MCF 10A (cell line): ENCODE data around the gene TMEM150A. TPM values are rescaled to one million over a fixed set of nuclear protein-coding genes. Genes with fewer than 3 reads are reported as not detected.
A peak's percentile ranks its signal among the peaks of the same experiment; 100 is the strongest.
"Not testable (repeated sequence)": the region's sequence is repeated elsewhere in the genome, so short reads cannot be mapped to it uniquely, and the experiment has no call there.

Experiments
- BruUV-seq: library from RNA; stranded (reverse); fragments of 400-500 nt; replicated peaks from 2 replicates; lab custom pipeline; 2021; lab: Mats Ljungman, UMichigan
- CTCF ChIA-PET: fragments of 300-600 bp; sonication (Branson Sonifier 250); formaldehyde crosslinking; extraction: SDS; loops from one replicate; lab custom pipeline; 2021; ENCODE audit warnings: antibody characterized with exemption, inconsistent platforms; lab: Yijun Ruan, JAX
- POLR2A ChIA-PET: fragments of 300-600, 350-650 bp; sonication (Branson Sonifier 250); formaldehyde crosslinking; extraction: SDS; loops from one replicate; lab custom pipeline; 2020; ENCODE audit warnings: antibody characterized with exemption, inconsistent platforms; lab: Yijun Ruan, JAX
- DNase-seq: peaks from one replicate; pipeline ENCODE4 v3.0.0-alpha.2; 2018; ENCODE audit not compliant: unreplicated experiment
- H3K27ac Mint-ChIP-seq: one replicate; pipeline ENCODE4 v1.8.0; 2022; ENCODE audit warnings: mild to moderate bottlenecking, low read depth, mixed read lengths; ENCODE audit not compliant: unreplicated experiment
- H3K27me3 Mint-ChIP-seq: one replicate; pipeline ENCODE4 v1.8.0; 2022; ENCODE audit warnings: mixed read lengths; ENCODE audit not compliant: insufficient read depth, unreplicated experiment
- H3K36me3 Mint-ChIP-seq: one replicate; pipeline ENCODE4 v1.8.0; 2022; ENCODE audit warnings: mild to moderate bottlenecking, moderate library complexity, mixed read lengths; ENCODE audit not compliant: insufficient read depth, unreplicated experiment
- H3K4me1 Mint-ChIP-seq: one replicate; pipeline ENCODE4 v1.8.0; 2022; ENCODE audit warnings: mixed read lengths; ENCODE audit not compliant: insufficient read depth, unreplicated experiment
- H3K4me3 Mint-ChIP-seq: one replicate; pipeline ENCODE4 v1.8.0; 2022; ENCODE audit warnings: mild to moderate bottlenecking, moderate library complexity, mixed read lengths; ENCODE audit not compliant: unreplicated experiment
- H3K9me3 Mint-ChIP-seq: one replicate; pipeline ENCODE4 v1.8.0; 2022; ENCODE audit warnings: mixed read lengths; ENCODE audit not compliant: unreplicated experiment
- intact Hi-C: fragments of 100-400 bp; cut with micrococcal nuclease; formaldehyde crosslinking; loops from 2 replicates; pipeline ENCODE4 v1.14.1; 2022
- total RNA-seq: library from RNA; stranded (reverse); gene quantifications from 2 replicates; pipeline ENCODE4 v1.2.3, GENCODE V29; 2022
- TF ChIP-seq, protein P1 (sequence below): fragments of 200-600 bp; IDR thresholded peaks from one replicate; pipeline ENCODE4 v1.8.0; 2022; ENCODE audit warnings: antibody characterized with exemption, mild to moderate bottlenecking; ENCODE audit not compliant: unreplicated experiment

TMEM150A gene
- total RNA-seq, 1 experiment from 2014 or later, result 12.5 TPM

DNA sequence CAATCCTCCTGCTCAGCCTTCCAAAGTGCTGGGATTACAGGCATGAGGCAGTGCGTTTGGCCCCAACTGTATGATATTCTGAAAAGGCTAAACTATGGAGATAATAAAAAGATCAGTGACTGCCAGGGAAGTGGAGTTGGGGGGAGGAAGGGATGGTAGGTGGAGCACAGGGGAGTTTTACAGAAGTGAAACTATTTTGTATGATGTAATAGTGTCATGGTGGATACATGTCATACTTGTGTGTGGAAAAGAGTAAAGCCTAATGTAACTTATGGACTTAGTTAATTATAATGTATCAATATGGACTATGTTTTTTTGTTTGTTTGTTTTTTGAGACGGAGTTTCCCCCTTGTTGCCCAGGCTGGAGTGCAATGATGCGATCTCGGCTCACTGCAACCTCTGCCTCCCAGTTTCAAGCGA lies 38.3 kb downstream of the TMEM150A start:
- Mint-ChIP-seq H3K36me3 (no peaks in the 10 kb centered on the region), H3K9me3 (no peaks in the 10 kb centered on the region), H3K27ac (no peak overlapping the region), H3K27me3 (no peaks in the 10 kb centered on the region), H3K4me3 (no peak overlapping the region), H3K4me1 (peaks cover 6% of the 10 kb centered on the region)
- POLR2A ChIA-PET, result interaction anchor here (0.7 kb wide), 3 partner anchors 12 to 52 kb away, joined by 3 to 4 read pairs (median 3); no protein-coding TSS in a partner anchor
- TF ChIP-seq, protein P1, sequence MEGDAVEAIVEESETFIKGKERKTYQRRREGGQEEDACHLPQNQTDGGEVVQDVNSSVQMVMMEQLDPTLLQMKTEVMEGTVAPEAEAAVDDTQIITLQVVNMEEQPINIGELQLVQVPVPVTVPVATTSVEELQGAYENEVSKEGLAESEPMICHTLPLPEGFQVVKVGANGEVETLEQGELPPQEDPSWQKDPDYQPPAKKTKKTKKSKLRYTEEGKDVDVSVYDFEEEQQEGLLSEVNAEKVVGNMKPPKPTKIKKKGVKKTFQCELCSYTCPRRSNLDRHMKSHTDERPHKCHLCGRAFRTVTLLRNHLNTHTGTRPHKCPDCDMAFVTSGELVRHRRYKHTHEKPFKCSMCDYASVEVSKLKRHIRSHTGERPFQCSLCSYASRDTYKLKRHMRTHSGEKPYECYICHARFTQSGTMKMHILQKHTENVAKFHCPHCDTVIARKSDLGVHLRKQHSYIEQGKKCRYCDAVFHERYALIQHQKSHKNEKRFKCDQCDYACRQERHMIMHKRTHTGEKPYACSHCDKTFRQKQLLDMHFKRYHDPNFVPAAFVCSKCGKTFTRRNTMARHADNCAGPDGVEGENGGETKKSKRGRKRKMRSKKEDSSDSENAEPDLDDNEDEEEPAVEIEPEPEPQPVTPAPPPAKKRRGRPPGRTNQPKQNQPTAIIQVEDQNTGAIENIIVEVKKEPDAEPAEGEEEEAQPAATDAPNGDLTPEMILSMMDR, result no peak
- no peak for DNase-seq
- CTCF ChIA-PET, result no interaction called here
- intact Hi-C loops, result loop anchor here (5.0 kb wide), 1 partner anchor 38 kb away; the partner anchor contains the start of gene TMEM150A
- no TSS peak for BruUV-seq

DNA sequence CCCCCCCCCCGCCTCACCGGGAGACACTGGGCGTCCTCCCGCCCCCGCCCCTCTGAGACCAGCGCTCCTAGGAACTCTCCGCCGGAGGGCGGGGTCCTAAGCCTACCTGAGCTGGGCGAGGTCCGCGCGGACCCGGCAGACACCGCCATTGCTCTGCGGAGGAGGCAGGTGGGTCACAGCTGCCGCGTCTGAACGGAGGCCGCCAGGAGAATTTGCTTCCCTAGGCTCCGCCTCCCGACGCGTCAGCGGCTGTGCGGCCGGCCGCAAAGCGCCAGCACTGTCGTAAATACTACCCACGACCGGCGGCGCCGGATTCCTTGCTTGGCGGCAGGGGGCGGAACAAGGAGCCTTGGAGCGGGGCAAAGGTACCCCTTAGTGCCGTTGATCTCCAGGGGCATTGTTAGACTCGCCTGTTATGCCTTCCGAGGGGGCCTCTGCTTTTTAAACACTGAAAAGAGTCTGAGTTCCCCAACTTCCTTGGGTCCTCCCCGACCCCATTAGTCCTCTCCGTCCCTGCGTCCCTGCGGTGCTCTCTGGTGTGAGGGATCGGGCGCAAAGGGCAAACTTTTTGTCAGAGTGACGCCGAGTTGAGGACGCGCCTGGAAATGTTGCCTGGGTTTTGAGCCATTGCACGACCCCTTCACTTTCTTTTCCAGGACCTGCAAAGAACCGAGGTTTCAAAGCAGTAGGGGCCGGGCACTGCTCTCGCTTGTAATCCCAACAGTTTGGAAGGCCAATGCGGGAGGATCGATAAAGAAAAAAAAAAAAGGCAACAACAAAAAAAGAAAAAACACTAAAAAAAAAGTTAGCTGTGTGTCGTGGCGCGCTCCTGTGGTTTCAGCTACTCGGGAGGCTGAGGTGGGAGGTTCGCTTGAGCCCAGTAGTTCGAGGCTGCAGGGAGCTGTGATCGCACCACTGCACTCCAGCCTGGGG lies 41.0 kb downstream of the TMEM150A start, which contains the start of gene GGCX:
GGCX (minus strand) TSS at position 214 of the 933 bp plus-strand sequence; CDS start at position 149, 65 bp downstream.
- DNase-seq, result peak; percentile 93
- Mint-ChIP-seq H3K27ac (peak within 1 kb of the TSS; percentile 93), H3K4me3 (peak within 1 kb of the TSS; percentile 97), H3K27me3 (no peaks in the 10 kb centered on the region), H3K36me3 (no peaks in the 10 kb centered on the region), H3K9me3 (no peaks in the 10 kb centered on the region), H3K4me1 (peaks cover 6% of the 10 kb centered on the region)
- ChIA-PET CTCF (interaction anchor here (0.5 to 4.9 kb wide), 7 partner anchors 10 to 1173 kb away, joined by 3 to 30 read pairs (median 5); no protein-coding TSS in a partner anchor), POLR2A (interaction anchor here (0.5 to 4.6 kb wide), 21 partner anchors 8 to 461 kb away, joined by 3 to 36 read pairs (median 5); partner anchors contain the start of genes ELMOD3, MAT2A, RETSAT and RNF181)
- intact Hi-C loops, result loop anchor here (5.0 kb wide), 1 partner anchor 41 kb away; the partner anchor contains the start of gene TMEM150A
- TSS peak; percentile 76 for BruUV-seq
- TF ChIP-seq, protein P1, result no peak

DNA sequence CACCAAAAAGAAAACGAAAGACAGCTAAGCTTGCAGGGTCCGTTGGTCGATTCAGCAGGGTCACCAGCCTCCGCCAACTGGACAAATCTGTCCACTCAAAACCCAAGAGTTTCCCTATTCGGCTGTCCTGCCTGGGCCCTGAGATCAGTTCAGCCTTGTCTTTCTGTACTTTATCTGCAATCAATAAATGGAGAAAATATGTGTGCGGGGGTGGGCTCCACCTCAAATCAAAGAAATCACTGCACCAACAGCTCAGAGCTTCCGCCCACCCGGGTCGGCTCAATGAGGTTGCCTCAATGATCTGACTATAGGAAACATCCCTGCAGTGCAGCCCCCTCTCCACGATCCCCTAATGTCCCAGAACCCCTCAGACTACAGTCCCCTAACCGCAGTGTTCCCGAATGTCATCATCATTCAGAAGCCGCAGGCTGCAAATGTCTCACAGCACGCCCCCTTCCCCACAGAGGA lies 41.7 kb downstream of the TMEM150A start:
- TF ChIP-seq, protein P1, result no peak
- Mint-ChIP-seq H3K4me3 (peak overlapping the region; percentile 97), H3K9me3 (no peaks in the 10 kb centered on the region), H3K36me3 (peaks cover 4% of the 10 kb centered on the region), H3K4me1 (peaks cover 6% of the 10 kb centered on the region), H3K27me3 (no peaks in the 10 kb centered on the region), H3K27ac (peak overlapping the region; percentile 93)
- BruUV-seq, result TSS peak; percentile 46
- ChIA-PET CTCF (interaction anchor here (0.8 to 4.9 kb wide), 6 partner anchors 10 to 140 kb away, joined by 3 to 30 read pairs (median 4); partner anchors contain the start of gene USP39), POLR2A (interaction anchor here (0.5 to 4.6 kb wide), 24 partner anchors 8 to 462 kb away, joined by 3 to 36 read pairs (median 6); partner anchors contain the start of genes ELMOD3, MAT2A, RETSAT and RNF181)
- intact Hi-C loops, result loop anchor here (5.0 kb wide), 1 partner anchor 41 kb away; the partner anchor contains the start of gene TMEM150A
- DNase-seq, result no peak

DNA sequence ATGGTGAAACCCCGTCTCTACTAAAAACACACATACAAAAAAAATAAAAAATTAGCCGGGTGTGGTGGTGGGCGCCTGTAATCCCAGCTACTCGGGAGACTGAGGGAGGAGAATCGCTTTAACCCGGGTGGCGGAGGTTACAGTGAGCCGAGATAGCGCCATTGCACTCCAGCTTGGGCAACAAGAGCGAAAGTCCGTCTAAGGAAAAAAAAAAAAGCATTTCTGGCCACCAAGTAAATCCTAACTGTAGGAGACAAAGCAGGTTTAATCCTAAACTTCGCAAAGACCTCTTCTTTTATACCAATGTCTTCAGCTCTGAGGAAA lies 42.1 kb downstream of the TMEM150A start:
- H3K9me3 Mint-ChIP-seq, BruUV-seq, H3K4me1 Mint-ChIP-seq, H3K36me3 Mint-ChIP-seq, DNase-seq, H3K27me3 Mint-ChIP-seq: not testable (repeated sequence)
- H3K27ac Mint-ChIP-seq, result peak overlapping the region; percentile 93
- intact Hi-C loops, result loop anchor here (5.0 kb wide), 1 partner anchor 42 kb away; the partner anchor contains the start of gene TMEM150A
- CTCF ChIA-PET, result interaction anchor here (0.6 to 4.9 kb wide), 8 partner anchors 10 to 206 kb away, joined by 3 to 30 read pairs (median 4); partner anchors contain the start of genes ELMOD3, RETSAT and USP39
- POLR2A ChIA-PET, result interaction anchor here (0.6 to 4.6 kb wide), 17 partner anchors 10 to 233 kb away, joined by 3 to 36 read pairs (median 7); partner anchors contain the start of genes ELMOD3, MAT2A, RETSAT and RNF181
- H3K4me3 Mint-ChIP-seq, result peak overlapping the region; percentile 97
